Duodenal mucosa (tissue), 2 donors: Measurements from ENCODE around the gene GPR21.

ENCODE experiments used
- H3K27ac ChIP-seq: one replicate; pipeline ENCODE4 v1.7.0; 2013; ENCODE audit warnings: low read depth, low read length
- H3K27me3 ChIP-seq, 2 donors: one replicate each; pipeline ENCODE4 v1.7.0; 2013; ENCODE audit warnings: low read length in 2 of 2, control low read depth in 1 of 2; ENCODE audit not compliant: insufficient read depth in 2 of 2, control insufficient read depth in 1 of 2
- H3K36me3 ChIP-seq, 2 donors: one replicate each; pipeline ENCODE4 v1.7.0; 2013; ENCODE audit warnings: low read length in 2 of 2, control low read depth in 1 of 2; ENCODE audit not compliant: insufficient read depth in 2 of 2, control insufficient read depth in 1 of 2
- H3K4me1 ChIP-seq, 2 donors: one replicate each; pipeline ENCODE4 v1.7.0; 2013; ENCODE audit warnings: low read length in 2 of 2, control low read depth in 1 of 2; ENCODE audit not compliant: insufficient read depth in 2 of 2, control insufficient read depth in 1 of 2
- H3K4me3 ChIP-seq, 2 donors: one replicate each; pipeline ENCODE4 v1.7.0; 2013; ENCODE audit warnings: low read length in 2 of 2, low read depth in 1 of 2
- H3K9ac ChIP-seq, 2 donors: one replicate each; pipeline ENCODE4 v1.7.0; 2013; ENCODE audit warnings: low read length in 2 of 2, low read depth in 1 of 2
- H3K9me3 ChIP-seq, 2 donors: one replicate each; pipeline ENCODE4 v1.7.0; 2013; ENCODE audit warnings: low read length in 2 of 2, control low read depth in 1 of 2; ENCODE audit not compliant: control insufficient read depth in 1 of 2

Gene GPR21

GRCh38 chr9:123031963-123032362 is 1.5 kb upstream of the GPR21 start:
- H3K36me3 ChIP-seq: peaks cover 17 to 19% of the 10 kb centered on the region in 2 donors
- no peaks in the 10 kb centered on the region for H3K27me3 ChIP-seq
- no peaks in the 10 kb centered on the region for H3K9me3 ChIP-seq
- no peak overlapping the region for H3K27ac ChIP-seq
- H3K4me3 ChIP-seq: no peak overlapping the region
- no peaks in the 10 kb centered on the region for H3K4me1 ChIP-seq
- no peak overlapping the region for H3K9ac ChIP-seq

GRCh38 chr9:123033864-123034601 is 566 bp downstream of the GPR21 start:
- no peaks in the 10 kb centered on the region for H3K4me1 ChIP-seq
- no peak overlapping the region for H3K4me3 ChIP-seq
- no peak overlapping the region for H3K9ac ChIP-seq

DNA sequence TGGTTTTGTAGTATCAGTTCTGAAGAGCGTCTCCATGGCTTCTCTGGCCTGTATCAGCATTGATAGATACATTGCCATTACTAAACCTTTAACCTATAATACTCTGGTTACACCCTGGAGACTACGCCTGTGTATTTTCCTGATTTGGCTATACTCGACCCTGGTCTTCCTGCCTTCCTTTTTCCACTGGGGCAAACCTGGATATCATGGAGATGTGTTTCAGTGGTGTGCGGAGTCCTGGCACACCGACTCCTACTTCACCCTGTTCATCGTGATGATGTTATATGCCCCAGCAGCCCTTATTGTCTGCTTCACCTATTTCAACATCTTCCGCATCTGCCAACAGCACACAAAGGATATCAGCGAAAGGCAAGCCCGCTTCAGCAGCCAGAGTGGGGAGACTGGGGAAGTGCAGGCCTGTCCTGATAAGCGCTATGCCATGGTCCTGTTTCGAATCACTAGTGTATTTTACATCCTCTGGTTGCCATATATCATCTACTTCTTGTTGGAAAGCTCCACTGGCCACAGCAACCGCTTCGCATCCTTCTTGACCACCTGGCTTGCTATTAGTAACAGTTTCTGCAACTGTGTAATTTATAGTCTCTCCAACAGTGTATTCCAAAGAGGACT is 1.5 kb downstream of the GPR21 start:
- Histone ChIP-seq H3K27me3 (no peaks in the 10 kb centered on the region), H3K36me3 (peaks cover 9 to 19% of the 10 kb centered on the region in 2 donors), H3K4me1 (no peaks in the 10 kb centered on the region), H3K9ac (no peak overlapping the region), H3K27ac (no peak overlapping the region), H3K9me3 (no peaks in the 10 kb centered on the region), H3K4me3 (no peak overlapping the region)

More at GRCh38 chr9:123033864-123034601, 566 bp downstream of the GPR21 start:
- Histone ChIP-seq H3K27ac (no peak overlapping the region), H3K9me3 (no peaks in the 10 kb centered on the region), H3K36me3 (peaks cover 9 to 19% of the 10 kb centered on the region in 2 donors), H3K27me3 (no peaks in the 10 kb centered on the region)

- Histone ChIP-seq H3K27me3 (no peaks in the 10 kb centered on the region), H3K27ac (no peak overlapping the region), H3K4me3 (no peak overlapping the region), H3K4me1 (no peaks in the 10 kb centered on the region), H3K9me3 (no peaks in the 10 kb centered on the region), H3K9ac (no peak overlapping the region), H3K36me3 (peaks cover 9 to 19% of the 10 kb centered on the region in 2 donors)
Measured at GRCh38 chr9:123035791-123036190, 2.3 kb downstream of the GPR21 start.

GRCh38 chr9:123036893-123037545 is 3.6 kb downstream of the GPR21 start:
- H3K9me3 ChIP-seq: no peaks in the 10 kb centered on the region
- no peak overlapping the region for H3K27ac ChIP-seq
- H3K27me3 ChIP-seq: no peaks in the 10 kb centered on the region
- H3K4me3 ChIP-seq: no peak overlapping the region
- H3K36me3 ChIP-seq: peaks cover 9 to 18% of the 10 kb centered on the region in 2 donors
- no peaks in the 10 kb centered on the region for H3K4me1 ChIP-seq
- no peak overlapping the region for H3K9ac ChIP-seq

GRCh38 chr9:123039617-123040219 is 6.3 kb downstream of the GPR21 start:
- Histone ChIP-seq H3K9me3 (no peaks in the 10 kb centered on the region), H3K36me3 (peaks cover 0 to 14% of the 10 kb centered on the region in 2 donors), H3K9ac (no peak overlapping the region), H3K4me3 (no peak overlapping the region), H3K27ac (no peak overlapping the region), H3K4me1 (no peaks in the 10 kb centered on the region), H3K27me3 (no peaks in the 10 kb centered on the region)

DNA sequence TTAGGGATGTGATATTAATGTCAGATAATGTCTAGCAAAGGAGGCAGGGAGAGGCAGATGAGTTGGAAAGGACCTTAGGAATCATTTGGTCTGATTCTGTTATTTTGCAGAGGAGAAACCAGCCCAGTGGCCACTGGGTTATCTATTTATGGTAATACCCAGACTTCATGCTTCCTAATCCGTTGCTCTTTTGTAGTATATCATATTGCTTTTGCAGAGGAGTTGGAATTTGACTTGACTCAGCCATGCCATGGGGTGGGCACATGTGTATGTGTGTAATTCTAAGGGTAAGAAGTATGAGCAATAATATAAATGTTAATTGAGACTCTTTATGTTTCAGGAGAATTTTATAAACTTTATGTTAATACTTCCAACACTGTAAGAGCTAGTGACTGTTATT is 7.3 kb downstream of the GPR21 start:
- no peak overlapping the region for H3K9ac ChIP-seq
- no peak overlapping the region for H3K27ac ChIP-seq
- peaks cover 0 to 6% of the 10 kb centered on the region in 2 donors for H3K36me3 ChIP-seq
- no peaks in the 10 kb centered on the region for H3K4me1 ChIP-seq
- H3K9me3 ChIP-seq: no peaks in the 10 kb centered on the region
- no peaks in the 10 kb centered on the region for H3K27me3 ChIP-seq
- no peak overlapping the region for H3K4me3 ChIP-seq

GRCh38 chr9:123041489-123041888 is 8.0 kb downstream of the GPR21 start:
- Histone ChIP-seq H3K4me1 (no peaks in the 10 kb centered on the region), H3K9me3 (no peaks in the 10 kb centered on the region), H3K36me3 (peaks cover 0 to 6% of the 10 kb centered on the region in 2 donors), H3K4me3 (no peak overlapping the region), H3K9ac (no peak overlapping the region), H3K27ac (no peak overlapping the region), H3K27me3 (no peaks in the 10 kb centered on the region)

DNA sequence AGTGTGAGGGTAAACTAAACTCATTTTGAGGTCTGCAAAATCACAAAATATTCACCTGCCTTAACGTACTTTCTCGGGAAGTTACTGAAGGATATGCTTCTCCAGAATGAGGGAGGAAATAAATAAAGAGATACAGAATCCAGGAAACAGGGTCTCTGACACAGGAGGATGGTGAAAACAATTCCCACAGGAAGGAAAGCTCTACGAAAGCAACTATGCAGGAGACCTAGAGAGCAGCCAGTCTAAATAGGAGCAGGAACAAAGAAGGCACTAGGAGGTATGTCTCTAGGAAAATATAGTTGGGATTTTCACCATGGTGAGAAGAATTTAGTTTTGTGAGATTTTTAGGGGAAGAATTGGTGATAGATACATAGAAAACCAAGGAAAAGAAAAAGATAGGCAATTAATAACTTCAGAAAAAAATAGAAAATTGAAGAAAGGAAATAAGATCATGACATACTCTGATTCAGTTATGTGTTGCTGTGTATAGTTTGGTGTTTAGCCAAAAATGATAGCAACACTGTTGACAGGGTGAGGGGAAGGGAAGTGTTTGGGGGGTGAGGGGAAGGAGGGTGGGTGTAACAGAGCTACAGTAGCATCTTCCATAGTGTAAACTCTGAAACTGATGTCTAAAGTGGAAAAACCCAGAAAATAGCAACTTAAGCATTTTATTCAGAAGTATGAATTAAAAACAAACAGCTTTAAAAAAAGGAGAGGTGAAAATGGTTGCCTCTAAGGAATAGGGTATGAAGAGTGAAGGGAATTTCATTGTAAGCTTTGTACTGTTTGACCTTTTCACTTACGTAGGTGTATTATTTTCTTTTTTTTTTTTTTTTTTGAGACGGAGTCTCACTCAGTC is 9.8 kb downstream of the GPR21 start:
- Histone ChIP-seq H3K4me1 (peaks cover 0 to 3% of the 10 kb centered on the region in 2 donors), H3K27ac (no peak overlapping the region)

More for the DNA sequence above, 9.8 kb downstream of the GPR21 start:
- Histone ChIP-seq H3K9ac (no peak overlapping the region), H3K36me3 (peaks cover 0 to 6% of the 10 kb centered on the region in 2 donors), H3K4me3 (no peak overlapping the region), H3K27me3 (no peaks in the 10 kb centered on the region), H3K9me3 (no peaks in the 10 kb centered on the region)
